Fibroblast of lung (primary cell): ENCODE results near the gene SORT1. TPM values are rescaled to one million over a fixed set of nuclear protein-coding genes. Genes with fewer than 3 reads are reported as not detected.

Experiments used
- DNase-seq, 2 donors: peaks; one replicate each; pipeline versions ENCODE4 v3.0.0 to v3.0.0-alpha.2; 2010; ENCODE audit warnings: low read depth in 2 of 2
- H2AFZ ChIP-seq: 2 replicates; pipeline ENCODE4 v1.5.1; 2012; ENCODE audit warnings: low read length, control low read depth, inconsistent platforms
- H3K27ac ChIP-seq: 2 replicates; pipeline ENCODE4 v1.5.1; 2011; ENCODE audit warnings: low read length, control low read depth; ENCODE audit not compliant: insufficient read depth
- H3K27me3 ChIP-seq: 2 replicates; pipeline ENCODE4 v1.5.1; 2011; ENCODE audit warnings: mild to moderate bottlenecking, low read length; ENCODE audit not compliant: control insufficient read depth, insufficient read depth
- H3K36me3 ChIP-seq: 2 replicates; pipeline ENCODE4 v1.5.1; 2011; ENCODE audit warnings: low read length; ENCODE audit not compliant: control insufficient read depth, insufficient read depth
- H3K4me1 ChIP-seq: 2 replicates; pipeline ENCODE4 v1.5.1; 2011; ENCODE audit warnings: low read length; ENCODE audit not compliant: control insufficient read depth, insufficient read depth; ENCODE audit errors: extremely low read depth
- H3K4me2 ChIP-seq: 2 replicates; pipeline ENCODE4 v1.5.1; 2011; ENCODE audit warnings: low read length, control low read depth; ENCODE audit not compliant: insufficient read depth; ENCODE audit errors: extremely low read depth
- H3K4me3 ChIP-seq, 4 experiments: fragments of 200-600 bp in 1 of 4; sonication (generic) in 1 of 4; replicated peaks in 1 of 4; 2 replicates each; pipeline ENCODE4 v1.5.1; 2011 to 2016; ENCODE audit warnings: low read length in 4 of 4, low read depth in 3 of 4, mild to moderate bottlenecking in 3 of 4, control low read depth in 2 of 4, inconsistent platforms in 1 of 4, mixed read lengths in 1 of 4; ENCODE audit not compliant: insufficient read depth in 1 of 4; ENCODE audit errors: control extremely low read depth in 1 of 4
- H3K79me2 ChIP-seq: 2 replicates; pipeline ENCODE4 v1.5.1; 2012; ENCODE audit warnings: mild to moderate bottlenecking, low read length, inconsistent platforms; ENCODE audit not compliant: control insufficient read depth, insufficient read depth
- H3K9ac ChIP-seq: 2 replicates; pipeline ENCODE4 v1.5.1; 2011; ENCODE audit warnings: mild to moderate bottlenecking, low read length, control low read depth; ENCODE audit not compliant: insufficient read depth
- H3K9me3 ChIP-seq: 2 replicates; pipeline ENCODE4 v1.5.1; 2012; ENCODE audit warnings: low read depth, low read length; ENCODE audit not compliant: control insufficient read depth, insufficient read depth
- H4K20me1 ChIP-seq: 2 replicates; pipeline ENCODE4 v1.5.1; 2011; ENCODE audit warnings: low read length; ENCODE audit not compliant: control insufficient read depth, insufficient read depth; ENCODE audit errors: extremely low read depth
- EZH2 ChIP-seq: IDR thresholded peaks from 2 replicates; pipeline ENCODE4 v1.5.1; 2012; ENCODE audit warnings: low read length, control low read depth, mild to moderate bottlenecking; ENCODE audit errors: missing control alignments
- polyA plus RNA-seq, 2 donors: library from polyadenylated mRNA; depleted of rRNA in 1 of 2; stranded (reverse) in 1 of 2; unstranded in 1 of 2; fragments of >200 nt; gene quantifications; 2 replicates each; pipeline ENCODE4 v1.2.1, GENCODE V29; 2011 to 2012; ENCODE audit warnings: missing spikeins in 1 of 2
- total RNA-seq: library from RNA; depleted of rRNA; stranded (reverse); fragments of >200 nt; gene quantifications from 2 replicates; pipeline ENCODE4 v1.2.1, GENCODE V29; 2014
- TF ChIP-seq, protein P1 (sequence below), 2 donors: IDR thresholded peaks in 1 of 2; conservative IDR thresholded peaks in 1 of 2; 1 replicate in 1 of 2; 2 replicates in 1 of 2; pipeline ENCODE4 v1.5.1; 2011 to 2012; ENCODE audit warnings: low read length in 2 of 2, control low read depth in 1 of 2, inconsistent platforms in 1 of 2, low read depth in 1 of 2, mild to moderate bottlenecking in 1 of 2

SORT1 gene
- total and polyA plus RNA-seq, 2 donors (not counting 1 experiment from before 2014, with no cell fraction given): 27.5 to 37.5 TPM

DNA sequence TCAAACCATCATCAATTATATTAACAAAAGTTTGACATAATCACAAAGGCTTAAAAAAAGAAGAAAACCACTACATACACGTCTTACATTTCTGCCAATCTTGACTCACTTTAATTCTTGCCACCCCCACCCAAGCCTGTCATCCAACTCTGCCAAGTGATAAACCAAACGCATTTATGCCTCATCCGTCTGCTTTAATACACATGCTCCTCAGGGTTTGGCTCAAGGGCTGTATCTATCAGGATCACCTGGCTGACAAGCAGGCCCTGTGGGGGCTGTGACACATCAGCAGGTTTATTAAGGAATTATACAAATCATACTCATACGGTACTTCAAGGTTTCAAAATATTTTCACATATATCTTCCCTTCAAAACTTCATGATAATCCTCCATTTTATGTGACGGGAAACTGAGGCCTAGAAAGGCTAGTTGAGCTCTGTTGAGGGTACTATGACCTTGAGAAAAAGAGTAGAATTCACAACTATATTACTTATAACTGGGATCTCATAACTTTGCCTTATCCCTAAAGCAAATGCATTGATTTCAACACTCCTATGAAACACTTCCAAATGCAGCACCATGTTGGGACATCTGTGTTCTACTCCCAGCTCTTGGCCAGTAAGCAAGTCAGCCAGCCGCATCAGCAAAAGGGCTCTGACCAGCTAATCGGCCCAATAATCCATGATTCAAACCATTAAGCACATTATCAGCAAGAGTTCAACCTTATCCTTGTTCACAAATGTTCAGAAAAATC is 8.7 kb downstream of the SORT1 start:
- Histone ChIP-seq H3K4me1 (peaks cover 26% of the 10 kb centered on the region), H3K4me2 (no peak overlapping the region), H3K9me3 (no peaks in the 10 kb centered on the region), H3K9ac (no peak overlapping the region), H3K79me2 (no peaks in the 10 kb centered on the region), H3K27ac (no peak overlapping the region), H3K4me3 (no peak overlapping the region), H3K27me3 (no peaks in the 10 kb centered on the region), H3K36me3 (no peaks in the 10 kb centered on the region), H4K20me1 (no peaks in the 10 kb centered on the region), H2AFZ (no peak overlapping the region)
- peak in 1 of 2 donors; percentile 74 for DNase-seq
- no peak for TF ChIP-seq EZH2
- TF ChIP-seq, protein P1, sequence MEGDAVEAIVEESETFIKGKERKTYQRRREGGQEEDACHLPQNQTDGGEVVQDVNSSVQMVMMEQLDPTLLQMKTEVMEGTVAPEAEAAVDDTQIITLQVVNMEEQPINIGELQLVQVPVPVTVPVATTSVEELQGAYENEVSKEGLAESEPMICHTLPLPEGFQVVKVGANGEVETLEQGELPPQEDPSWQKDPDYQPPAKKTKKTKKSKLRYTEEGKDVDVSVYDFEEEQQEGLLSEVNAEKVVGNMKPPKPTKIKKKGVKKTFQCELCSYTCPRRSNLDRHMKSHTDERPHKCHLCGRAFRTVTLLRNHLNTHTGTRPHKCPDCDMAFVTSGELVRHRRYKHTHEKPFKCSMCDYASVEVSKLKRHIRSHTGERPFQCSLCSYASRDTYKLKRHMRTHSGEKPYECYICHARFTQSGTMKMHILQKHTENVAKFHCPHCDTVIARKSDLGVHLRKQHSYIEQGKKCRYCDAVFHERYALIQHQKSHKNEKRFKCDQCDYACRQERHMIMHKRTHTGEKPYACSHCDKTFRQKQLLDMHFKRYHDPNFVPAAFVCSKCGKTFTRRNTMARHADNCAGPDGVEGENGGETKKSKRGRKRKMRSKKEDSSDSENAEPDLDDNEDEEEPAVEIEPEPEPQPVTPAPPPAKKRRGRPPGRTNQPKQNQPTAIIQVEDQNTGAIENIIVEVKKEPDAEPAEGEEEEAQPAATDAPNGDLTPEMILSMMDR (conservative IDR thresholded peaks at IDR 0.05 in 1 of 2, IDR thresholded peaks at IDR 0.05 in 1 of 2; ENCODE audit: low read depth in 1 of 2, low read length in 2 of 2): no peak

GRCh38 chr1:109388208-109388711 is 9.5 kb downstream of the SORT1 start:
- no peaks in the 10 kb centered on the region for H3K79me2 ChIP-seq
- peaks cover 20% of the 10 kb centered on the region for H3K4me1 ChIP-seq

DNA sequence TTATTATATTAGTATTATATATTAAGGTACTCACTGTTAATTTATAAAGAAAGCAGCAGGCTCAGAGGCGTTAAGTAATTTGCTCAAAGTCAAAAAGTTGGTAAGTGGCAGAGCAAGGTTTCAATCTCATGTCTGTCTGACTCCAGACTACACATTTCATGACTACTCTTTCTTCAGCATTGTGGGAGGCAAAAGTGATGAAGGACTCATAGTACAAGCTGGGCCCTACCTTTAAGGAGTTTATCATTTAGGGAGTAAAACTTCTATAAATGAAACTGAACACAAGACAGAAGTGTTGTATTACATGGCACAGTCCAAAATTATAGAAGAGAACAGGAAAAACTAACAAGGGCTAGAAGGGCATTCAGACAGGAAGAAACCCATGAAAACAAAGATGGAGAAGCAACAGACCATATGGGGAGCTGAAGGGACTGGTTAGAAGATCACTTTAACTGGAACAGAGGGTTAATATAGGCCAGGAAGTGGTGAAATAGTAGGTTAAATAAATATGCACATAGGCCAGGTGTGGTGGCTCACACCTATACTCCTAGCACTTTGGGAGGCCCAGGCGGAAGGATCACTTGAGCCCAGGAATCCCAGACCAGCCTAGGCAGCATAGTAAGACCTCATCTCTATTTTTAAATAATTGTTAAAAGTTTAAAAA is 11.5 kb downstream of the SORT1 start:
- H2AFZ ChIP-seq: no peak overlapping the region
- H3K36me3 ChIP-seq: no peaks in the 10 kb centered on the region
- no peaks in the 10 kb centered on the region for H3K27me3 ChIP-seq
- no peak overlapping the region for H3K27ac ChIP-seq
- no peaks in the 10 kb centered on the region for H3K9me3 ChIP-seq
- no peak overlapping the region for H3K4me3 ChIP-seq
- no peak overlapping the region for H3K4me2 ChIP-seq
- H3K9ac ChIP-seq: no peak overlapping the region
- peaks cover 12% of the 10 kb centered on the region for H3K4me1 ChIP-seq
- no peaks in the 10 kb centered on the region for H3K79me2 ChIP-seq
- DNase-seq: no peak
- no peak for TF ChIP-seq EZH2
- TF ChIP-seq, protein P1 (conservative IDR thresholded peaks at IDR 0.05 in 1 of 2, IDR thresholded peaks at IDR 0.05 in 1 of 2; ENCODE audit: low read depth in 1 of 2, low read length in 2 of 2): no peak
- no peaks in the 10 kb centered on the region for H4K20me1 ChIP-seq

More at GRCh38 chr1:109388208-109388711, 9.5 kb downstream of the SORT1 start:
- H4K20me1 ChIP-seq: no peaks in the 10 kb centered on the region
- no peaks in the 10 kb centered on the region for H3K9me3 ChIP-seq
- no peak for TF ChIP-seq EZH2
- TF ChIP-seq, protein P1 (conservative IDR thresholded peaks at IDR 0.05 in 1 of 2, IDR thresholded peaks at IDR 0.05 in 1 of 2; ENCODE audit: low read depth in 1 of 2, low read length in 2 of 2): no peak
- H3K36me3 ChIP-seq: no peaks in the 10 kb centered on the region
- H2AFZ ChIP-seq: no peak overlapping the region
- DNase-seq: no peak
- no peak overlapping the region for H3K27ac ChIP-seq
- no peak overlapping the region for H3K4me2 ChIP-seq
- no peak overlapping the region for H3K4me3 ChIP-seq
- no peaks in the 10 kb centered on the region for H3K27me3 ChIP-seq
- no peak overlapping the region for H3K9ac ChIP-seq
